Left lung (tissue), 10 donors: Measurements from ENCODE around the gene WDR35. TPM values are rescaled to one million over a fixed set of nuclear protein-coding genes. Genes with fewer than 3 reads are reported as not detected.

Source experiments
- ATAC-seq: fragments of 200-7000 bp; cut with Tn5 transposase; one replicate; pipeline ENCODE4 v1.9.1; 2020; ENCODE audit warnings: moderate library complexity
- DNase-seq, 4 donors: peaks; one replicate each; pipeline ENCODE4 v3.0.0-alpha.2; 2013 to 2020
- H3K27ac ChIP-seq, 2 donors: fragments of 200-600 bp; sonication (generic) in 1 of 2; one replicate each; pipeline versions ENCODE4 v1.5.0 to v1.8.0; 2020 to 2021
- H3K27me3 ChIP-seq, 2 donors: fragments of 200-600 bp; sonication (generic) in 1 of 2; one replicate each; pipeline versions ENCODE4 v1.5.0 to v1.8.0; 2020 to 2021
- H3K36me3 ChIP-seq, 2 donors: fragments of 200-600 bp; sonication (generic) in 1 of 2; one replicate each; pipeline versions ENCODE4 v1.5.0 to v1.8.0; 2020 to 2021
- H3K4me1 ChIP-seq, 2 donors: fragments of 200-600 bp; one replicate each; pipeline ENCODE4 v1.8.0; 2021
- H3K4me3 ChIP-seq, 2 donors: fragments of 200-600 bp; sonication (generic) in 1 of 2; one replicate each; pipeline versions ENCODE4 v1.5.0 to v1.8.0; 2020 to 2021; ENCODE audit warnings: mild to moderate bottlenecking in 1 of 2
- H3K9me3 ChIP-seq, 2 donors: fragments of 200-600 bp; sonication (generic) in 1 of 2; one replicate each; pipeline versions ENCODE4 v1.5.0 to v1.8.0; 2020 to 2021
- intact Hi-C, 2 donors: fragments of 100-400 bp; cut with DNase I; formaldehyde crosslinking; loops; one replicate each; pipeline versions ENCODE4 v1.11.2 to v1.14.2; 2022
- polyA plus RNA-seq, 6 donors: library from polyadenylated mRNA; unstranded; fragments of 120-200 nt; gene quantifications; one replicate each; pipeline ENCODE4 v1.2.1, GENCODE V29; 2013; ENCODE audit not compliant: insufficient read length in 6 of 6
- total RNA-seq, 2 donors: library from RNA; stranded (reverse); fragmentation: NEBNext Ultra II Directional; extraction: Animal tissue kit (Norgen Biotek cat#: 25700); gene quantifications; one replicate each; pipeline ENCODE4 v1.2.1, GENCODE V29; 2021
- TF ChIP-seq, protein P1 (sequence below), 2 donors: fragments of 200-600 bp; sonication (generic) in 1 of 2; IDR thresholded peaks; one replicate each; pipeline versions ENCODE4 v1.5.0 to v1.8.0; 2021; ENCODE audit warnings: antibody characterized with exemption in 2 of 2
- donor health status: DM: no; HTN: yes; CAD: no.
- donor health status: DM: no; HTN: no; CAD: no.

Gene WDR35
- total and polyA plus RNA-seq, 8 donors: 8.0 to 32.3 (median 27.7) TPM

- Histone ChIP-seq H3K36me3 (peaks cover 0 to 4% of the 10 kb centered on the region in 2 donors), H3K4me1 (peaks cover 6 to 13% of the 10 kb centered on the region in 2 donors), H3K27ac (no peak overlapping the region), H3K4me3 (peak overlapping the region in 1 of 2 donors; percentile 75), H3K27me3 (peaks cover 2 to 29% of the 10 kb centered on the region in 2 donors), H3K9me3 (no peaks in the 10 kb centered on the region)
- TF ChIP-seq, protein P1, sequence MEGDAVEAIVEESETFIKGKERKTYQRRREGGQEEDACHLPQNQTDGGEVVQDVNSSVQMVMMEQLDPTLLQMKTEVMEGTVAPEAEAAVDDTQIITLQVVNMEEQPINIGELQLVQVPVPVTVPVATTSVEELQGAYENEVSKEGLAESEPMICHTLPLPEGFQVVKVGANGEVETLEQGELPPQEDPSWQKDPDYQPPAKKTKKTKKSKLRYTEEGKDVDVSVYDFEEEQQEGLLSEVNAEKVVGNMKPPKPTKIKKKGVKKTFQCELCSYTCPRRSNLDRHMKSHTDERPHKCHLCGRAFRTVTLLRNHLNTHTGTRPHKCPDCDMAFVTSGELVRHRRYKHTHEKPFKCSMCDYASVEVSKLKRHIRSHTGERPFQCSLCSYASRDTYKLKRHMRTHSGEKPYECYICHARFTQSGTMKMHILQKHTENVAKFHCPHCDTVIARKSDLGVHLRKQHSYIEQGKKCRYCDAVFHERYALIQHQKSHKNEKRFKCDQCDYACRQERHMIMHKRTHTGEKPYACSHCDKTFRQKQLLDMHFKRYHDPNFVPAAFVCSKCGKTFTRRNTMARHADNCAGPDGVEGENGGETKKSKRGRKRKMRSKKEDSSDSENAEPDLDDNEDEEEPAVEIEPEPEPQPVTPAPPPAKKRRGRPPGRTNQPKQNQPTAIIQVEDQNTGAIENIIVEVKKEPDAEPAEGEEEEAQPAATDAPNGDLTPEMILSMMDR (IDR thresholded peaks at IDR 0.05): no peak
- no peak for DNase-seq
- no peak for ATAC-seq
- intact Hi-C loops: no loop called here
These were observed 1.3 kb downstream of the WDR35 start for GRCh38 chr2:19988600-19988999.

DNA sequence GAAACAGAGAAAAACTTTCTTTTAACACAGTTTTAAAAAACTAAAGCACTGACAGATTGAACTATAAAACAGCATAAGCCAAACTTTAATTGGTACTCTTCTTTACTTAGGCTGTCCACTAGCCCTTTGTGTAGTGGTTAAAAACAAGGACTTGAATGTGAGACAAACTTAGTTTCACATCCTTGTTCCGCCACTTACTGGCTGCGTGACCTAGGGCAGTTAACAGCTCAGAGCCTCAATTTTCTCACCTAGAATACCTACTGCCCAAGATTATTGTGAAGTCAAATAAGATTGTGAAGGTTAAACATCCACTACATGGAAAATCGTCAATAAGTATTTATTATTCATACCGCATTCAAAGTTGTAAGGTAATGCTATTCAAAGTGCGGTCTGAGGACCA lies 2.0 kb downstream of the WDR35 start:
- intact Hi-C loops: no loop called here
- ATAC-seq: no peak
- Histone ChIP-seq H3K4me1 (peaks cover 6 to 13% of the 10 kb centered on the region in 2 donors), H3K4me3 (no peak overlapping the region), H3K9me3 (no peaks in the 10 kb centered on the region), H3K27ac (no peak overlapping the region), H3K27me3 (peaks cover 0 to 26% of the 10 kb centered on the region in 2 donors), H3K36me3 (peaks cover 0 to 4% of the 10 kb centered on the region in 2 donors)
- TF ChIP-seq, protein P1 (IDR thresholded peaks at IDR 0.05): no peak
- no peak for DNase-seq

DNA sequence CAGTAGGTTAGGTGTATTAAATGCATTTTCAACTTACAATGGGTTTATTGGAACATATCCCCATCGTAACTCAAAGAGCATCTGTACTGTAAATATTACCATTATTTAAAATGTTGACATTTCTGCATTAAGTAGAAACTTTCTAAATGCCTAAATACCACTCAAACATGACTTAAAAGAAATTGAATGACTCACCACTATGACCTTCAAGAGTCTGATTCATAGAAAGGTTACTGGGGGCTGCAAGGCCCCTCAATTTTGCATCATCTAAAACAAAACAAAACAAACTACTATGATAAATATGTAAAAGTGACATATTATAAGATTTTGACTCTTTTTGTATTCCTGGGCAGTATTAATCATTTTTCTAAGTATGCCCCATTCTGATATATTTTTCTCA lies 7.6 kb downstream of the WDR35 start:
- TF ChIP-seq, protein P1 (IDR thresholded peaks at IDR 0.05): no peak
- intact Hi-C loops: no loop called here
- Histone ChIP-seq H3K4me1 (no peaks in the 10 kb centered on the region), H3K27ac (no peak overlapping the region), H3K36me3 (peaks cover 0 to 10% of the 10 kb centered on the region in 2 donors), H3K9me3 (no peaks in the 10 kb centered on the region), H3K4me3 (no peak overlapping the region), H3K27me3 (no peaks in the 10 kb centered on the region)
- ATAC-seq: no peak
- DNase-seq: no peak

- no peak overlapping the region for H3K27ac ChIP-seq
- H3K36me3 ChIP-seq: peaks cover 0 to 15% of the 10 kb centered on the region in 2 donors
- no peak overlapping the region for H3K4me3 ChIP-seq
- TF ChIP-seq, protein P1 (IDR thresholded peaks at IDR 0.05): no peak
- no peaks in the 10 kb centered on the region for H3K9me3 ChIP-seq
- H3K27me3 ChIP-seq: no peaks in the 10 kb centered on the region
- intact Hi-C loops: no loop called here
- DNase-seq (no peak), ATAC-seq (no peak)
- no peaks in the 10 kb centered on the region for H3K4me1 ChIP-seq
These were observed 10.0 kb downstream of the WDR35 start for GRCh38 chr2:19979932-19980331.

DNA sequence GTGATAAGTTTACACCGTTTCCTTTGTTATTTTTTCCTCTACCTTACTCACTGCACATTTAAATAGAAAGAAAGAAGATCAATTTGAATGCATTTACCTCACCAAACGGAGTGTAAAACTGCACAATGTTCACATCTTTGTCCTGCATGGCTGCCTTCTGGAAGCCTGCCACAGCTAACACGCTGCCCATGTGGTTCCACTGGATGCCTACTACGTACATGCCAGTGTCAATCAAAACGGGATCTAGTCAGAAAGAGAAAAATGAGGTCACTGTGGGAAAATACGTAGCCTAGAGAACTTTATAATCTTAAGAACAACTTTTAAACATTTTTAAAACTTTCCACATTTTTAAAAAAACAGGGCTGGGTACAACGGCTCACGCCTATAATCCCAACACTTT lies 16.4 kb downstream of the WDR35 start:
- Histone ChIP-seq H3K36me3 (peaks cover 0 to 22% of the 10 kb centered on the region in 2 donors), H3K4me1 (no peaks in the 10 kb centered on the region), H3K9me3 (no peaks in the 10 kb centered on the region), H3K27me3 (no peaks in the 10 kb centered on the region), H3K4me3 (no peak overlapping the region), H3K27ac (no peak overlapping the region)
- DNase-seq (no peak), ATAC-seq (no peak)
- intact Hi-C loops: no loop called here
- TF ChIP-seq, protein P1 (IDR thresholded peaks at IDR 0.05): no peak
